Endothelial cell of umbilical vein (primary cell): ENCODE data around the gene U2AF2. TPM values are rescaled to one million over a fixed set of nuclear protein-coding genes. Genes with fewer than 3 reads are reported as not detected.

Experiments used
- BruUV-seq: library from RNA; stranded (reverse); fragments of 400-500 nt; replicated peaks from 2 replicates; lab custom pipeline; 2021; lab: Mats Ljungman, UMichigan
- CTCF ChIA-PET: fragments of 300-600, 350-600 bp; sonication (Branson Sonifier 250); formaldehyde crosslinking; loops from one replicate; lab custom pipeline; 2021; ENCODE audit warnings: antibody characterized with exemption, inconsistent platforms; lab: Charles Lee
- POLR2A ChIA-PET: fragments of 300-600, 350-600 bp; sonication (Branson Sonifier 250); formaldehyde crosslinking; loops from one replicate; lab custom pipeline; 2021; ENCODE audit warnings: antibody characterized with exemption, inconsistent platforms; lab: Charles Lee
- DNase-seq: peaks from one replicate; pipeline ENCODE4 v3.0.0-alpha.2; 2011; ENCODE audit warnings: low read depth, low spot score
- FAIRE-seq: peaks from 2 replicates; lab custom pipeline; 2011; peaks lifted over from hg19 to GRCh38; lab: Jason Lieb, UNC
- H2AFZ ChIP-seq: 2 replicates; pipeline ENCODE4 v1.6.0; 2012; ENCODE audit warnings: low read depth, low read length, control low read depth, inconsistent platforms
- H3K27ac ChIP-seq: 2 replicates; pipeline ENCODE4 v1.5.1; 2011; ENCODE audit warnings: low read depth, mild to moderate bottlenecking, control low read depth, low read length, moderate library complexity; ENCODE audit not compliant: insufficient read depth
- H3K27me3 ChIP-seq, 2 experiments: 2 replicates each; pipeline versions ENCODE4 v1.6.0 to v1.6.1; 2011; ENCODE audit warnings: low read length in 2 of 2, mixed read lengths in 1 of 2; ENCODE audit not compliant: control insufficient read depth in 2 of 2, insufficient read depth in 2 of 2
- H3K36me3 ChIP-seq, 2 experiments: 2 replicates in 1 of 2; 3 replicates in 1 of 2; pipeline ENCODE4 v1.5.1; 2011; ENCODE audit warnings: low read length in 2 of 2, mild to moderate bottlenecking in 1 of 2, moderate library complexity in 1 of 2; ENCODE audit not compliant: control insufficient read depth in 2 of 2, insufficient read depth in 2 of 2; ENCODE audit errors: extremely low read depth in 1 of 2
- H3K4me1 ChIP-seq: 3 replicates; pipeline ENCODE4 v1.5.1; 2011; ENCODE audit warnings: mild to moderate bottlenecking, low read length; ENCODE audit not compliant: control insufficient read depth, insufficient read depth; ENCODE audit errors: extremely low read depth
- H3K4me2 ChIP-seq: 2 replicates; pipeline ENCODE4 v1.6.1; 2011; ENCODE audit warnings: low read length, control low read depth, mixed read lengths; ENCODE audit not compliant: insufficient read depth
- H3K4me3 ChIP-seq, 3 experiments: fragments of 200-600 bp in 1 of 3; sonication (generic), shearing (Covaris generic) in 1 of 3; replicated peaks in 1 of 3; 2 replicates each; pipeline ENCODE4 v1.5.1; 2011 to 2016; ENCODE audit warnings: control low read depth in 3 of 3, low read length in 3 of 3, mild to moderate bottlenecking in 2 of 3, inconsistent platforms in 1 of 3, low read depth in 1 of 3, moderate library complexity in 1 of 3; ENCODE audit not compliant: insufficient read depth in 1 of 3
- H3K79me2 ChIP-seq: 2 replicates; pipeline ENCODE4 v1.6.0; 2012; ENCODE audit warnings: low read length, inconsistent platforms; ENCODE audit not compliant: control insufficient read depth, insufficient read depth
- H3K9ac ChIP-seq: replicated peaks from 2 replicates; pipeline ENCODE3; 2011; ENCODE audit warnings: low read length, control low read depth; ENCODE audit not compliant: insufficient read depth; ENCODE audit errors: extremely low read depth
- H3K9me1 ChIP-seq: replicated peaks from 3 replicates; pipeline ENCODE4 v1.6.0; 2011; ENCODE audit warnings: mild to moderate bottlenecking, low read length; ENCODE audit not compliant: control insufficient read depth, insufficient read depth; ENCODE audit errors: extremely low read depth
- H3K9me3 ChIP-seq: replicated peaks from 2 replicates; pipeline ENCODE4 v1.5.1; 2012; ENCODE audit warnings: low read length, inconsistent platforms; ENCODE audit not compliant: control insufficient read depth, insufficient read depth
- H4K20me1 ChIP-seq: replicated peaks from 2 replicates; pipeline ENCODE3; 2011; ENCODE audit warnings: mild to moderate bottlenecking, low read length; ENCODE audit not compliant: control insufficient read depth, insufficient read depth; ENCODE audit errors: extremely low read depth
- CTCF ChIP-seq, 2 donors: IDR thresholded peaks; 1 replicate in 1 of 2; 2 replicates in 1 of 2; pipeline ENCODE4 v1.5.1; 2011; ENCODE audit warnings: low read length in 2 of 2, mild to moderate bottlenecking in 2 of 2, moderate library complexity in 2 of 2, control low read depth in 1 of 2, inconsistent platforms in 1 of 2, low read depth in 1 of 2; ENCODE audit not compliant: insufficient read depth in 1 of 2; ENCODE audit errors: extremely low read depth in 1 of 2
- EZH2 ChIP-seq: IDR thresholded peaks from 2 replicates; pipeline ENCODE4 v1.6.1; 2012; ENCODE audit warnings: borderline replicate concordance, low read depth, mild to moderate bottlenecking, moderate library complexity, low read length, inconsistent platforms; ENCODE audit not compliant: severe bottlenecking
- FOS ChIP-seq: IDR thresholded peaks from 2 replicates; pipeline ENCODE4 v1.6.1; 2011; ENCODE audit warnings: mild to moderate bottlenecking, low read length, moderate library complexity, borderline replicate concordance; ENCODE audit not compliant: insufficient read depth
- GATA2 ChIP-seq: IDR thresholded peaks from 2 replicates; pipeline ENCODE4 v1.7.0; 2011; ENCODE audit warnings: low read depth, mild to moderate bottlenecking, moderate library complexity, mixed read lengths, low read length; ENCODE audit not compliant: insufficient read length, insufficient read depth
- JUN ChIP-seq: IDR thresholded peaks from 2 replicates; pipeline ENCODE4 v1.6.1; 2011; ENCODE audit warnings: borderline replicate concordance, low read depth; ENCODE audit not compliant: insufficient read length, insufficient read depth
- MAX ChIP-seq: IDR thresholded peaks from 2 replicates; pipeline ENCODE4 v1.6.1; 2011; ENCODE audit not compliant: insufficient read depth, insufficient read length
- MYC ChIP-seq: IDR thresholded peaks from one replicate; pipeline ENCODE4 v1.6.1; 2011; ENCODE audit warnings: mild to moderate bottlenecking, low read depth, low read length
- POLR2A ChIP-seq: IDR thresholded peaks from 2 replicates; pipeline ENCODE4 v1.6.1; 2012; ENCODE audit warnings: low read depth, mild to moderate bottlenecking, control low read depth, low read length
- POLR2AphosphoS5 ChIP-seq: IDR thresholded peaks from 2 replicates; pipeline ENCODE4 v1.6.1; 2012; ENCODE audit warnings: low read depth, mild to moderate bottlenecking, control low read depth, low read length, moderate library complexity; ENCODE audit not compliant: insufficient read depth
- dilution Hi-C: fragments of 300-500 bp; cut with MboI; formaldehyde crosslinking; loops from one replicate; pipeline ENCODE4 v1.15.0; 2019; ENCODE audit warnings: low sequenced_read_pairs; ENCODE audit not compliant: extremely low pct_ligation_motif_present
- intact Hi-C: fragments of 100-400 bp; cut with micrococcal nuclease; formaldehyde crosslinking; loops from one replicate; pipeline ENCODE4 v1.10.0; 2022
- polyA plus RNA-seq, 4 experiments: library from polyadenylated mRNA; depleted of rRNA in 3 of 4; stranded (reverse) in 3 of 4; unstranded in 1 of 4; fragments of >200 nt; gene quantifications; 2 replicates each; pipeline versions ENCODE4 v1.2.1 to v1.2.3, GENCODE V29; 2011 to 2012; ENCODE audit warnings: missing spikeins in 1 of 4
- total RNA-seq: library from RNA; stranded (reverse); gene quantifications from 2 replicates; pipeline ENCODE4 v1.2.3, GENCODE V29; 2021

U2AF2 gene
- total and polyA plus RNA-seq, 2 donors (not counting 3 experiments of a cell fraction or from before 2014, with no cell fraction given): 183 to 259 TPM

GRCh38 chr19:55671054-55671378 is 16.2 kb downstream of the U2AF2 start:
- H2AFZ ChIP-seq: no peak overlapping the region
- ChIA-PET CTCF (interaction anchor here (1.0 to 3.8 kb wide), 13 partner anchors 11 to 662 kb away, joined by 3 to 52 read pairs (median 6); partner anchors contain the start of genes CCDC106, U2AF2 and ZNF784), POLR2A (interaction anchor here (0.9 to 1.0 kb wide), 2 partner anchors 14 to 17 kb away, joined by 3 to 5 read pairs; no protein-coding TSS in a partner anchor)
- H3K9me1 ChIP-seq: no peaks in the 10 kb centered on the region
- peaks cover 5% of the 10 kb centered on the region for H4K20me1 ChIP-seq
- FAIRE-seq (no peak), DNase-seq (no peak)
- intact Hi-C loops (loop anchor here (1.0 kb wide), 1 partner anchor 39 kb away; no protein-coding TSS in a partner anchor), dilution Hi-C loops (no loop called here)
- peaks cover 78% of the 10 kb centered on the region for H3K79me2 ChIP-seq
- H3K27me3 ChIP-seq: no peaks in the 10 kb centered on the region
- no peaks in the 10 kb centered on the region for H3K9me3 ChIP-seq
- H3K27ac ChIP-seq: no peak overlapping the region
- H3K4me1 ChIP-seq: peaks cover 11% of the 10 kb centered on the region
- H3K9ac ChIP-seq: no peak overlapping the region
- no peak overlapping the region for H3K4me2 ChIP-seq
- no TSS peak for BruUV-seq
- TF ChIP-seq GATA2 (no peak), EZH2 (no peak), CTCF (IDR thresholded peaks at IDR 0.05; ENCODE audit: extremely low read depth in 1 of 2, insufficient read depth in 1 of 2, low read depth in 1 of 2, low read length in 2 of 2) (no peak), FOS (no peak), JUN (no peak), POLR2A (no peak), MYC (no peak), MAX (no peak), POLR2AphosphoS5 (no peak)
- peaks cover 18 to 44% of the 10 kb centered on the region in 2 experiments for H3K36me3 ChIP-seq
- H3K4me3 ChIP-seq: no peak overlapping the region
